Body of pancreas (tissue), 4 donors: ENCODE results near the gene PLCB3. TPM values are rescaled to one million over a fixed set of nuclear protein-coding genes. Genes with fewer than 3 reads are reported as not detected.

Experiments used
- ATAC-seq: fragments of 150-250 bp; one replicate; pipeline ENCODE4 v1.9.1; 2016
- DNase-seq, 4 donors: peaks; one replicate each; pipeline ENCODE4 v3.0.0-alpha.2; 2019
- H3K27ac ChIP-seq, 4 donors: fragments of 200-600 bp; sonication (generic); 1 replicate in 3 of 4; 2 replicates in 1 of 4; pipeline versions ENCODE4 v1.5.1 to v1.6.1; 2016 to 2019; ENCODE audit warnings: mild to moderate bottlenecking in 1 of 4, mixed read lengths in 1 of 4, moderate library complexity in 1 of 4
- H3K27me3 ChIP-seq, 2 donors: fragments of 200-600 bp; sonication (generic); one replicate each; pipeline ENCODE4 v1.6.0; 2016; ENCODE audit warnings: mild to moderate bottlenecking in 1 of 2
- H3K36me3 ChIP-seq, 2 donors: fragments of 200-600 bp; sonication (generic); replicated peaks in 1 of 2; 2 replicates each; pipeline ENCODE4 v1.5.1; 2016; ENCODE audit warnings: low read depth in 2 of 2; ENCODE audit not compliant: insufficient read depth in 1 of 2
- H3K4me1 ChIP-seq: fragments of 200-600 bp; sonication (generic); one replicate; pipeline ENCODE4 v1.6.0; 2016
- H3K4me3 ChIP-seq, 2 donors: fragments of 200-600 bp; sonication (generic); 1 replicate in 1 of 2; 2 replicates in 1 of 2; pipeline ENCODE4 v1.5.1; 2016 to 2019
- H3K9me3 ChIP-seq, 3 donors: fragments of 200-600 bp; sonication (generic); 1 replicate in 2 of 3; 2 replicates in 1 of 3; pipeline ENCODE4 v1.5.1; 2016
- POLR2A ChIP-seq, 3 donors: fragments of 450-650 bp; IDR thresholded peaks; one replicate each; pipeline ENCODE4 v1.6.1; 2016; ENCODE audit warnings: antibody characterized with exemption in 3 of 3, mild to moderate bottlenecking in 2 of 3
- WGBS, 2 donors: methylation state at CpG; one replicate each; pipeline ENCODE4 v1.1.5; 2017; 5-methylcytosine and 5-hydroxymethylcytosine counted together
- intact Hi-C: fragments of 100-400 bp; cut with DNase I; formaldehyde crosslinking; loops from one replicate; pipeline ENCODE4 v1.15.1; 2023
- total RNA-seq, 2 donors: library from RNA; depleted of rRNA; stranded (reverse); fragments of >200 nt; gene quantifications; one replicate each; pipeline ENCODE4 v1.1.0, GENCODE V29; 2016
- TF ChIP-seq, protein P1 (sequence below), 7 experiments: fragments of 450-650 bp in 4 of 7; fragments of 200-600 bp in 3 of 7; sonication (generic) in 3 of 7; IDR thresholded peaks; one replicate each; pipeline ENCODE4 v1.5.1; 2016 to 2019; ENCODE audit warnings: antibody characterized with exemption in 7 of 7

PLCB3 gene
- total RNA-seq, 2 donors from 2014 or later = 13.8 to 14.5 TPM

DNA sequence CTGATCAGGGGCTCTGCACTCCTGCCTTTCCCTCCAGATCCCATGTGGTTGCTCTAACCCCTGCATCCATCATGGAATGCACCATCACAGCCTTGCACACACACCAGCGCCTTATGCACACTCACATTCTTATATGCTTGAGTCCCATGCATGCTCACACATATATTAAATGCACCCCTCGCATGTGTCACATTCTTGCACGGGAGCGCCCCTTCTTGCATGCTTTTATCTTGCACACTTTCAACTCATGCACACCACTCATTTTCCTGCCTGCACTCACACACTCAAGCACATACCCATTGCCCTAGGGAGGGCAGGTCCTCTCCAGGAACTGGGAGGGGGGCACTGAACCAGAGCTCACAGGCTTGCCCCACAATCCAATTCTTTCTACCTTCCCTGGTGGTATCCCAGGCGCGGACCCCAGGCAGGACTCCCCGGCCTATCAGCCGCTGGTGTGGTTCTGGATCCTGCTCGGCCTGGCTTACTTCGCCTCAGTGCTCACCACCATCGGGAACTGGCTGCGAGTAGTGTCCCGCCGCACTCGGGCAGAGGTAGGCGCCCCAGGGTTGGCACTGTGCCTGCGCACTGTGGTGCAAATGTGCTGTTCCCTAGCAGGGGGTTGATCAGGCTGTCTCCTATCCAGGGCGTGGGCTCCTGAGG lies 46.5 kb downstream of the PLCB3 start:
- Histone ChIP-seq H3K4me1 (peaks cover 21% of the 10 kb centered on the region), H3K27me3 (peaks cover 0 to 28% of the 10 kb centered on the region in 2 donors), H3K36me3 (no peaks in the 10 kb centered on the region), H3K4me3 (no peak overlapping the region), H3K9me3 (no peaks in the 10 kb centered on the region), H3K27ac (no peak overlapping the region)
- DNase-seq = no peak
- TF ChIP-seq, protein P1, sequence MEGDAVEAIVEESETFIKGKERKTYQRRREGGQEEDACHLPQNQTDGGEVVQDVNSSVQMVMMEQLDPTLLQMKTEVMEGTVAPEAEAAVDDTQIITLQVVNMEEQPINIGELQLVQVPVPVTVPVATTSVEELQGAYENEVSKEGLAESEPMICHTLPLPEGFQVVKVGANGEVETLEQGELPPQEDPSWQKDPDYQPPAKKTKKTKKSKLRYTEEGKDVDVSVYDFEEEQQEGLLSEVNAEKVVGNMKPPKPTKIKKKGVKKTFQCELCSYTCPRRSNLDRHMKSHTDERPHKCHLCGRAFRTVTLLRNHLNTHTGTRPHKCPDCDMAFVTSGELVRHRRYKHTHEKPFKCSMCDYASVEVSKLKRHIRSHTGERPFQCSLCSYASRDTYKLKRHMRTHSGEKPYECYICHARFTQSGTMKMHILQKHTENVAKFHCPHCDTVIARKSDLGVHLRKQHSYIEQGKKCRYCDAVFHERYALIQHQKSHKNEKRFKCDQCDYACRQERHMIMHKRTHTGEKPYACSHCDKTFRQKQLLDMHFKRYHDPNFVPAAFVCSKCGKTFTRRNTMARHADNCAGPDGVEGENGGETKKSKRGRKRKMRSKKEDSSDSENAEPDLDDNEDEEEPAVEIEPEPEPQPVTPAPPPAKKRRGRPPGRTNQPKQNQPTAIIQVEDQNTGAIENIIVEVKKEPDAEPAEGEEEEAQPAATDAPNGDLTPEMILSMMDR (IDR thresholded peaks at IDR 0.05) = no peak
- no peak for TF ChIP-seq POLR2A (IDR thresholded peaks at IDR 0.05)
- WGBS, 2 donors = 32 to 43% methylated on average over 9 to 18 of the region's 18 CpGs
- no peak for ATAC-seq
- intact Hi-C loops = loop anchor here (5.0 kb wide), 1 partner anchor 91 kb away; the partner anchor contains the start of gene FERMT3

DNA sequence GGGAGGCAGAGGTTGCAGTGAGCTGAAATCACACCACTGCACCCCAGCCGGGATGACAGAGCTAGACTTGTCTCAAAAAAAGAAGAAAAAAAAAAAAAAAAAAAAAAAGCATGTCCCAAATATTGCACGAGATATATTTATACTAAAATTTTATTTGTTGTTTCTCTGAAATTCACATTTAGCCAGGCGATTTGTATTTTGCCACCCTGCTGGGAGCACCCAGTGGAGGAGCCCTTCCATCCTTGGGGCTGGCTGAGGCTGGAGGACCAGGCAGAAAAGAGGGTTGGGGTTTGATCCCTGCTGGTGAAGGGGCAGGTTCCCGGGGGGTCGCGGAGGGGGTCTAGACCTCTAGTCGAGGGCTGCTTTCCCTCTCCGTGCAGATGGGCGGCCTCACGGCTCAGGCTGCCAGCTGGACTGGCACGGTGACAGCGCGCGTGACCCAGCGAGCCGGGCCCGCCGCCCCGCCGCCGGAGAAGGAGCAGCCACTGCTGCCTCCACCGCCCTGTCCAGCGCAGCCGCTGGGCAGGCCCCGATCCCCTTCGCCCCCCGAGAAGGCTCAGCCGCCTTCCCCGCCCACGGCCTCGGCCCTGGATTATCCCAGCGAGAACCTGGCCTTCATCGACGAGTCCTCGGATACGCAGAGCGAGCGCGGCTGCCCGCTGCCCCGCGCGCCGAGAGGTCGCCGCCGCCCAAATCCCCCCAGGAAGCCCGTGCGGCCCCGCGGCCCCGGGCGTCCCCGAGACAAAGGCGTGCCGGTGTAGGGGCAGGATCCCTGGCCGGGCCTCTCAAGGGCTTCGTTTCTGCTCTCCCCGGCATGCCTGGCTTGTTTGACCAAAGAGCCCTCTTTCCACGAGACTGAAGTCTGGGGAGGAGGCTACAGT lies 47.9 kb downstream of the PLCB3 start:
- peaks cover 27% of the 10 kb centered on the region for H3K4me1 ChIP-seq
- peak overlapping the region in 1 of 2 donors; percentile 2 for H3K4me3 ChIP-seq
- H3K36me3 ChIP-seq = no peaks in the 10 kb centered on the region
- H3K9me3 ChIP-seq = no peaks in the 10 kb centered on the region
- H3K27me3 ChIP-seq = peaks cover 0 to 24% of the 10 kb centered on the region in 2 donors
- TF ChIP-seq, protein P1 (IDR thresholded peaks at IDR 0.05) = peak in 1 of 7 experiments; percentile 2
- TF ChIP-seq POLR2A (IDR thresholded peaks at IDR 0.05) = no peak
- ATAC-seq = peak; percentile 46
- peak; percentile 59 to 81 (median 70) for DNase-seq
- 2 to 17% methylated on average over 8 to 60 of the region's 60 CpGs for WGBS, 2 donors
- intact Hi-C loops = loop anchor here (5.0 kb wide), 1 partner anchor 92 kb away; the partner anchor contains the start of gene FERMT3
- H3K27ac ChIP-seq = no peak overlapping the region

DNA sequence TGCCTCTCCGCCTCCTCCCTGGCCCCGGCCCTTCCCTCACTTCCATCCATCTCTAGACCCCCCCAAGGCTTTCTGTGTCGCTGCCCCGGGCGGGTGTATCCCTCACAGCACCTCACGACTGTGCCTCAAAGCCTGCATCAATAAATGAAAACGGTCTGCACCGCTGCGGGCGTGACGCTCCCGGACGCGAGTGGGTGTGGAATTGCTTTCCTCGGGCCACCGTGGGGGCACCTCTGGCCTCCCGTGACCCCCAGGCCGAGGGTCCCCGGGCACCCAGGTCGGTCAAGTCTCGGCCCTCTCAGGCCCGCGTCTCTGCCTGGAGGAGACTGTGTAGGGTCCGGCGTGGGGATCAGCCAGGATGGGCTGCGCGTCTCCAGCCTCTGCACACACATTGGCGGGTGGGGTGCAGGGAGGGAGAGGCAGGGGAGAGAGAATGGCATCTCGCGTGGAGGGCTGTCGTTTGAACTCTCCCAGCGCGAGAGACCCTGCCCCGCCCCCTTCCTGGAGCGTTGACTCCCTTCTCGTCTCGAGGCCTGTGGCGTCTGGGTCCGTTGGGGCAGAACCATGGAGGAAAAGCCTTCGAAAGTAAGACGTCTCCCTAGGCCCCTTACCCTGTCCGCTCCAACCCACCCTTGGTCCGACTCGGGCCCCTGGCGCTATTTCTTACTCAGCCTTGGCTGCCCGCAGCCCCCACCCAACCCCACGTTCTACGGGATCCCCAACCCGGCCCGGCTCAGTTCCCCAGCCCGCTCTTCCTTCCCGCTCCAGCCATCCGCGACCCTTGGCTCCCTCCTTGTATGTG lies 48.7 kb downstream of the PLCB3 start, which contains the start of gene CATSPERZ:
Gene CATSPERZ (plus strand): TSS at position 512 of the 802 bp plus-strand sequence. CDS start 53 bp downstream, at position 565.
- 7 to 15% methylated on average over 28 to 45 of the region's 54 CpGs for whole genome bisulfite sequencing, 2 donors
- no peaks in the 10 kb centered on the region for H3K36me3 ChIP-seq
- no peak for TF ChIP-seq POLR2A (IDR thresholded peaks at IDR 0.05)
- TF ChIP-seq, protein P1 (IDR thresholded peaks at IDR 0.05) = peak in 1 of 7 experiments; percentile 6
- peak within 1 kb of the TSS in 1 of 2 donors; percentile 2 for H3K4me3 ChIP-seq
- H3K27me3 ChIP-seq = peaks cover 0 to 24% of the 10 kb centered on the region in 2 donors
- no peak within 1 kb of the TSS for H3K27ac ChIP-seq
- no peak for ATAC-seq
- DNase-seq = no peak
- intact Hi-C loops = loop anchor here (5.0 kb wide), 1 partner anchor 93 kb away; the partner anchor contains the start of gene FERMT3
- no peaks in the 10 kb centered on the region for H3K9me3 ChIP-seq
- peaks cover 33% of the 10 kb centered on the region for H3K4me1 ChIP-seq

DNA sequence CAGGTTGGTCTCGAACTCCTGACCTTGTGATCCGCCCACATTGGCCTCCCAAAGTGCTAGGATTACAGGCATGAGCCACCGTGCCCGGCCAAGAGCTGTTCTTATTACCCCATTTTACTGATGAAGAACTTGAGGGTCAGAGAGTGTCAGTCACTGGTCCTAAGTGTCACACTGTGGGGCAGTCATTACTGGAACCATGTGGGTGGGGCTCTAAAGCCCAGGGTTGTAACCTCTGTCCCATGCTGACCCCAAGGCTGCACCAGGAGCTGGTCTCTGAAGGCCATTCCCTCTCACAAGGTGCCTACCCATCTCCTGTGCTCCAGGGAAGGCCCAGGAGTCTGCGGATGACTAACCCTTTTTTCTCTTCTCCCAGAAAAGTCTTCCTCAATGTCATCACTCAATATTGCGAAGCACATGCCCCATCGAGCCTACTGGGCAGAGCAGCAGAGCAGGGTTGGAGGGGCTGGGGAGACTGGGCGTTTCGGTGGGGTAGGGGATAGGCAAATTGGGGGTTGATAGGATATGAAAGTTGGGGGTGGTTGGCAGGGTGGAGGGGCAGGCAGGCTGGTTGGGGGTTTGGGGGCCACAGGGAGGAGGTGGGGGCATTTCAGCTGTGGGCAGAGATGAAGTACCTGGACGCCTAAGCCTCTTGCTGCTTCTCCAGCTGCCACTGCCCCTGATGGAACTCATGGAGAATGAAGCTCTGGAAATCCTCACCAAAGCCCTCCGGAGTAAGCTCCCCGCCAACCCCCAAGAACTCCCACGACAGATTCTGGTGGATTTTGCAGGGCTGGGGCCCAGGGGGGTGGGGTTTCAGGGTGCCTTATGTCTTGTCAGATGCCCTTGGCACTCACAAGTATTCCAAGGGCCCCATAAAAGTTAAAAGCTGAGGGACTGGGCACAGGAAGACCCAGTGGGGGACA lies 52.0 kb downstream of the PLCB3 start:
- intact Hi-C loops = no loop called here
- TF ChIP-seq POLR2A (IDR thresholded peaks at IDR 0.05) = no peak
- TF ChIP-seq, protein P1 (IDR thresholded peaks at IDR 0.05) = no peak
- Histone ChIP-seq H3K4me1 (peaks cover 49% of the 10 kb centered on the region), H3K36me3 (no peaks in the 10 kb centered on the region), H3K27ac (peak overlapping the region in 2 of 4 donors; percentile 80 to 94), H3K27me3 (peaks cover 0 to 5% of the 10 kb centered on the region in 2 donors), H3K4me3 (no peak overlapping the region), H3K9me3 (no peaks in the 10 kb centered on the region)
- no peak for DNase-seq
- WGBS, 2 donors = 71 to 73% methylated on average over 11 to 13 of the region's 13 CpGs
- ATAC-seq = no peak
